Measurements from ENCODE around the gene MLLT10. TPM values are rescaled to one million over a fixed set of nuclear protein-coding genes. Genes with fewer than 3 reads are reported as not detected.
A peak's percentile ranks its signal among the peaks of the same experiment; 100 is the strongest.
"Not testable (repeated sequence)": the region's sequence is repeated elsewhere in the genome, so short reads cannot be mapped to it uniquely, and the experiment has no call there.

Gene MLLT10
- total and polyA plus RNA-seq, 4 donors: 23.1 to 55.5 (median 32.6) TPM

GRCh38 chr10:21570761-21571521 is 36.9 kb downstream of the MLLT10 start:
- Histone ChIP-seq H3K4me3 (ENCODE audit: low read depth, low read length) (no peak overlapping the region), H3K27me3 (ENCODE audit: control insufficient read depth, insufficient read depth, low read length) (no peaks in the 10 kb centered on the region), H3K27ac (ENCODE audit: low read depth, low read length) (no peak overlapping the region), H3K36me3 (ENCODE audit: control insufficient read depth, insufficient read depth, low read length) (peaks cover 7% of the 10 kb centered on the region), H3K4me1 (ENCODE audit: control insufficient read depth, insufficient read depth, low read length) (no peaks in the 10 kb centered on the region), H3K9me3 (ENCODE audit: control insufficient read depth, insufficient read depth, low read length) (no peaks in the 10 kb centered on the region)
- WGBS (ENCODE audit: insufficient coverage): no CpG with 5 or more reads among the region's 3 CpGs
- no peak for DNase-seq (ENCODE audit: low read depth in 4 of 6, low spot score in 6 of 6)

- 100% methylated on average over 1 of the region's 3 CpGs for WGBS (ENCODE audit: insufficient coverage)
- no peak overlapping the region for H3K4me3 ChIP-seq (ENCODE audit: low read depth, low read length)
Observed at GRCh38 chr10:21572578-21572977, 38.5 kb downstream of the MLLT10 start.

GRCh38 chr10:21574514-21574913 is 40.5 kb downstream of the MLLT10 start:
- no CpG with 5 or more reads among the region's 2 CpGs for WGBS (ENCODE audit: insufficient coverage)
- H3K4me1 ChIP-seq (ENCODE audit: control insufficient read depth, insufficient read depth, low read length); H3K9me3 ChIP-seq (ENCODE audit: control insufficient read depth, insufficient read depth, low read length); H3K4me3 ChIP-seq (ENCODE audit: low read depth, low read length); H3K27me3 ChIP-seq (ENCODE audit: control insufficient read depth, insufficient read depth, low read length); H3K27ac ChIP-seq (ENCODE audit: low read depth, low read length); DNase-seq (ENCODE audit: low read depth in 4 of 6, low spot score in 6 of 6); H3K36me3 ChIP-seq (ENCODE audit: control insufficient read depth, insufficient read depth, low read length): not testable (repeated sequence)

More at GRCh38 chr10:21572578-21572977, 38.5 kb downstream of the MLLT10 start:
- DNase-seq (ENCODE audit: low read depth in 4 of 6, low spot score in 6 of 6): no peak
- Histone ChIP-seq H3K4me1 (ENCODE audit: control insufficient read depth, insufficient read depth, low read length) (no peaks in the 10 kb centered on the region), H3K9me3 (ENCODE audit: control insufficient read depth, insufficient read depth, low read length) (no peaks in the 10 kb centered on the region), H3K27ac (ENCODE audit: low read depth, low read length) (no peak overlapping the region), H3K36me3 (ENCODE audit: control insufficient read depth, insufficient read depth, low read length) (peaks cover 7% of the 10 kb centered on the region), H3K27me3 (ENCODE audit: control insufficient read depth, insufficient read depth, low read length) (no peaks in the 10 kb centered on the region)

GRCh38 chr10:21579291-21579690 is 45.3 kb downstream of the MLLT10 start:
- DNase-seq (ENCODE audit: low read depth in 4 of 6, low spot score in 6 of 6): no peak
- H3K4me1 ChIP-seq (ENCODE audit: control insufficient read depth, insufficient read depth, low read length): no peaks in the 10 kb centered on the region
- no peaks in the 10 kb centered on the region for H3K9me3 ChIP-seq (ENCODE audit: control insufficient read depth, insufficient read depth, low read length)
- no peaks in the 10 kb centered on the region for H3K27me3 ChIP-seq (ENCODE audit: control insufficient read depth, insufficient read depth, low read length)
- H3K4me3 ChIP-seq (ENCODE audit: low read depth, low read length): no peak overlapping the region
- no peaks in the 10 kb centered on the region for H3K36me3 ChIP-seq (ENCODE audit: control insufficient read depth, insufficient read depth, low read length)
- WGBS (ENCODE audit: insufficient coverage): 100% methylated on average over 2 of the region's 5 CpGs
- H3K27ac ChIP-seq (ENCODE audit: low read depth, low read length): no peak overlapping the region

GRCh38 chr10:21581421-21581834 is 47.4 kb downstream of the MLLT10 start:
- H3K9me3 ChIP-seq (ENCODE audit: control insufficient read depth, insufficient read depth, low read length): not testable (repeated sequence)
- WGBS (ENCODE audit: insufficient coverage): no CpG with 5 or more reads among the region's 3 CpGs

GRCh38 chr10:21584834-21585530 is 51.0 kb downstream of the MLLT10 start:
- Histone ChIP-seq H3K27ac (ENCODE audit: low read depth, low read length) (no peak overlapping the region), H3K4me1 (ENCODE audit: control insufficient read depth, insufficient read depth, low read length) (no peaks in the 10 kb centered on the region), H3K4me3 (ENCODE audit: low read depth, low read length) (no peak overlapping the region), H3K36me3 (ENCODE audit: control insufficient read depth, insufficient read depth, low read length) (peaks cover 6% of the 10 kb centered on the region), H3K9me3 (ENCODE audit: control insufficient read depth, insufficient read depth, low read length) (no peaks in the 10 kb centered on the region), H3K27me3 (ENCODE audit: control insufficient read depth, insufficient read depth, low read length) (no peaks in the 10 kb centered on the region)
- no peak for DNase-seq (ENCODE audit: low read depth in 4 of 6, low spot score in 6 of 6)
- 100% methylated on average over 2 of the region's 9 CpGs for WGBS (ENCODE audit: insufficient coverage)

More at GRCh38 chr10:21581421-21581834, 47.4 kb downstream of the MLLT10 start:
- H3K27me3 ChIP-seq (ENCODE audit: control insufficient read depth, insufficient read depth, low read length); H3K27ac ChIP-seq (ENCODE audit: low read depth, low read length); H3K36me3 ChIP-seq (ENCODE audit: control insufficient read depth, insufficient read depth, low read length); H3K4me1 ChIP-seq (ENCODE audit: control insufficient read depth, insufficient read depth, low read length); H3K4me3 ChIP-seq (ENCODE audit: low read depth, low read length): not testable (repeated sequence)
- peak in 1 of 6 donors; percentile 6 for DNase-seq (ENCODE audit: low read depth in 4 of 6, low spot score in 6 of 6)

GRCh38 chr10:21587391-21587790 is 53.4 kb downstream of the MLLT10 start:
- no peak for DNase-seq (ENCODE audit: low read depth in 4 of 6, low spot score in 6 of 6)
- no peak overlapping the region for H3K27ac ChIP-seq (ENCODE audit: low read depth, low read length)
- H3K27me3 ChIP-seq (ENCODE audit: control insufficient read depth, insufficient read depth, low read length): no peaks in the 10 kb centered on the region
- no peaks in the 10 kb centered on the region for H3K9me3 ChIP-seq (ENCODE audit: control insufficient read depth, insufficient read depth, low read length)
- H3K36me3 ChIP-seq (ENCODE audit: control insufficient read depth, insufficient read depth, low read length): peaks cover 9% of the 10 kb centered on the region
- no peaks in the 10 kb centered on the region for H3K4me1 ChIP-seq (ENCODE audit: control insufficient read depth, insufficient read depth, low read length)
- H3K4me3 ChIP-seq (ENCODE audit: low read depth, low read length): no peak overlapping the region

- H3K27ac ChIP-seq (ENCODE audit: low read depth, low read length); H3K27me3 ChIP-seq (ENCODE audit: control insufficient read depth, insufficient read depth, low read length); DNase-seq (ENCODE audit: low read depth in 4 of 6, low spot score in 6 of 6); H3K9me3 ChIP-seq (ENCODE audit: control insufficient read depth, insufficient read depth, low read length); H3K4me1 ChIP-seq (ENCODE audit: control insufficient read depth, insufficient read depth, low read length); H3K4me3 ChIP-seq (ENCODE audit: low read depth, low read length): not testable (repeated sequence)
- 100% methylated on average over 3 of the region's 7 CpGs for WGBS (ENCODE audit: insufficient coverage)
- peaks cover 11% of the 10 kb centered on the region for H3K36me3 ChIP-seq (ENCODE audit: control insufficient read depth, insufficient read depth, low read length)
Observed at GRCh38 chr10:21588159-21588558, 54.1 kb downstream of the MLLT10 start.

- Histone ChIP-seq H3K4me3 (ENCODE audit: low read depth, low read length) (no peak overlapping the region), H3K27me3 (ENCODE audit: control insufficient read depth, insufficient read depth, low read length) (no peaks in the 10 kb centered on the region), H3K4me1 (ENCODE audit: control insufficient read depth, insufficient read depth, low read length) (no peaks in the 10 kb centered on the region), H3K27ac (ENCODE audit: low read depth, low read length) (no peak overlapping the region), H3K9me3 (ENCODE audit: control insufficient read depth, insufficient read depth, low read length) (no peaks in the 10 kb centered on the region), H3K36me3 (ENCODE audit: control insufficient read depth, insufficient read depth, low read length) (peaks cover 10% of the 10 kb centered on the region)
- WGBS (ENCODE audit: insufficient coverage): 93% methylated on average over 3 of the region's 5 CpGs
- no peak for DNase-seq (ENCODE audit: low read depth in 4 of 6, low spot score in 6 of 6)
Observed at GRCh38 chr10:21593986-21594385, 60.0 kb downstream of the MLLT10 start.

- WGBS (ENCODE audit: insufficient coverage): no CpG with 5 or more reads among the region's 2 CpGs
- Histone ChIP-seq H3K27ac (ENCODE audit: low read depth, low read length) (no peak overlapping the region), H3K36me3 (ENCODE audit: control insufficient read depth, insufficient read depth, low read length) (no peaks in the 10 kb centered on the region), H3K4me1 (ENCODE audit: control insufficient read depth, insufficient read depth, low read length) (no peaks in the 10 kb centered on the region), H3K4me3 (ENCODE audit: low read depth, low read length) (no peak overlapping the region), H3K9me3 (ENCODE audit: control insufficient read depth, insufficient read depth, low read length) (no peaks in the 10 kb centered on the region), H3K27me3 (ENCODE audit: control insufficient read depth, insufficient read depth, low read length) (no peaks in the 10 kb centered on the region)
- DNase-seq (ENCODE audit: low read depth in 4 of 6, low spot score in 6 of 6): no peak
Observed at GRCh38 chr10:21599582-21599981, 65.5 kb downstream of the MLLT10 start.

Measured in spinal cord (tissue), 10 donors.